Type B pancreatic cell (in vitro differentiated cells): ENCODE measurements around the gene CELF4. TPM values are rescaled to one million over a fixed set of nuclear protein-coding genes. Genes with fewer than 3 reads are reported as not detected.

ENCODE experiments used
- DNase-seq: peaks from one replicate; pipeline ENCODE4 v3.0.0; 2021; ENCODE audit warnings: mixed read lengths; ENCODE audit not compliant: unreplicated experiment; ENCODE audit errors: extremely low spot score
- H3K27ac Mint-ChIP-seq: 2 replicates; pipeline ENCODE4 v1.8.0; 2021; ENCODE audit warnings: mild to moderate bottlenecking, mixed read lengths
- H3K27me3 Mint-ChIP-seq: 2 replicates; pipeline ENCODE4 v1.8.0; 2021; ENCODE audit warnings: mixed read lengths
- H3K36me3 Mint-ChIP-seq: 2 replicates; pipeline ENCODE4 v1.8.0; 2021; ENCODE audit warnings: mixed read lengths
- H3K4me1 Mint-ChIP-seq: one replicate; pipeline ENCODE4 v1.8.0; 2021; ENCODE audit warnings: mixed read lengths; ENCODE audit not compliant: unreplicated experiment
- H3K4me3 Mint-ChIP-seq: 2 replicates; pipeline ENCODE4 v1.8.0; 2021; ENCODE audit warnings: mild to moderate bottlenecking, mixed read lengths
- H3K9me3 Mint-ChIP-seq: 2 replicates; pipeline ENCODE4 v1.8.0; 2021; ENCODE audit warnings: mixed read lengths
- CTCF ChIP-seq: fragments of 200-600 bp; sonication (generic); conservative IDR thresholded peaks from 2 replicates; pipeline ENCODE4 v1.5.0; 2021; ENCODE audit warnings: antibody characterized with exemption, mild to moderate bottlenecking
- total RNA-seq: library from RNA; stranded (reverse); gene quantifications from 2 replicates; pipeline ENCODE4 v1.2.1, GENCODE V29; 2021; ENCODE audit warnings: low replicate concordance

CELF4 gene
- total RNA-seq, 1 donor from 2014 or later: 9.2 TPM

GRCh38 chr18:37495354-37495753, 70.2 kb downstream of the CELF4 start:
- peaks cover 16% of the 10 kb centered on the region for H3K27me3 Mint-ChIP-seq
- H3K36me3 Mint-ChIP-seq: no peaks in the 10 kb centered on the region
- H3K4me1 Mint-ChIP-seq: peaks cover 24% of the 10 kb centered on the region
- H3K9me3 Mint-ChIP-seq: no peaks in the 10 kb centered on the region
- no peak for TF ChIP-seq CTCF
- H3K27ac Mint-ChIP-seq: no peak overlapping the region
- no peak for DNase-seq
- H3K4me3 Mint-ChIP-seq: no peak overlapping the region

- H3K27me3 Mint-ChIP-seq: peaks cover 23% of the 10 kb centered on the region
- no peaks in the 10 kb centered on the region for H3K9me3 Mint-ChIP-seq
- TF ChIP-seq CTCF: no peak
- H3K4me3 Mint-ChIP-seq: no peak overlapping the region
- no peak overlapping the region for H3K27ac Mint-ChIP-seq
- H3K4me1 Mint-ChIP-seq: peaks cover 24% of the 10 kb centered on the region
- no peak for DNase-seq
- H3K36me3 Mint-ChIP-seq: no peaks in the 10 kb centered on the region
Measured at GRCh38 chr18:37494406-37494805, 71.2 kb downstream of the CELF4 start.

GRCh38 chr18:37493352-37493935, 72.2 kb downstream of the CELF4 start:
- H3K9me3 Mint-ChIP-seq: no peaks in the 10 kb centered on the region
- H3K4me1 Mint-ChIP-seq: peaks cover 19% of the 10 kb centered on the region
- no peak overlapping the region for H3K4me3 Mint-ChIP-seq
- no peaks in the 10 kb centered on the region for H3K36me3 Mint-ChIP-seq
- TF ChIP-seq CTCF: no peak
- DNase-seq: no peak
- H3K27me3 Mint-ChIP-seq: peaks cover 33% of the 10 kb centered on the region
- no peak overlapping the region for H3K27ac Mint-ChIP-seq

- H3K36me3 Mint-ChIP-seq: no peaks in the 10 kb centered on the region
- H3K27me3 Mint-ChIP-seq: peaks cover 38% of the 10 kb centered on the region
- DNase-seq: no peak
- H3K9me3 Mint-ChIP-seq: no peaks in the 10 kb centered on the region
- H3K4me3 Mint-ChIP-seq: no peak overlapping the region
- no peak overlapping the region for H3K27ac Mint-ChIP-seq
- TF ChIP-seq CTCF: no peak
- H3K4me1 Mint-ChIP-seq: peaks cover 23% of the 10 kb centered on the region
Measured at GRCh38 chr18:37492952-37493351, 72.6 kb downstream of the CELF4 start.

- DNase-seq: no peak
- peaks cover 52% of the 10 kb centered on the region for H3K27me3 Mint-ChIP-seq
- H3K9me3 Mint-ChIP-seq: no peaks in the 10 kb centered on the region
- H3K4me3 Mint-ChIP-seq: no peak overlapping the region
- TF ChIP-seq CTCF: no peak
- H3K4me1 Mint-ChIP-seq: peaks cover 36% of the 10 kb centered on the region
- no peak overlapping the region for H3K27ac Mint-ChIP-seq
- no peaks in the 10 kb centered on the region for H3K36me3 Mint-ChIP-seq
Measured at GRCh38 chr18:37491526-37491925, 74.1 kb downstream of the CELF4 start.

GRCh38 chr18:37489998-37490397, 75.6 kb downstream of the CELF4 start:
- Mint-ChIP-seq H3K4me1 (peaks cover 44% of the 10 kb centered on the region), H3K36me3 (no peaks in the 10 kb centered on the region), H3K4me3 (no peak overlapping the region), H3K27me3 (peaks cover 60% of the 10 kb centered on the region), H3K9me3 (no peaks in the 10 kb centered on the region), H3K27ac (no peak overlapping the region)
- no peak for TF ChIP-seq CTCF
- DNase-seq: no peak
